22Rv1 (cell line): ENCODE data around the gene RPS6KA1.

Experiments
- ZFX ChIP-seq: fragments of 450-650 bp; IDR thresholded peaks from 2 replicates; pipeline ENCODE4 v1.6.1; 2017; ENCODE audit warnings: antibody characterized with exemption, borderline replicate concordance
- TF ChIP-seq, protein P1 (sequence below): fragments of 450-650 bp; IDR thresholded peaks from 2 replicates; pipeline ENCODE4 v1.5.1; 2017; ENCODE audit warnings: mild to moderate bottlenecking

DNA sequence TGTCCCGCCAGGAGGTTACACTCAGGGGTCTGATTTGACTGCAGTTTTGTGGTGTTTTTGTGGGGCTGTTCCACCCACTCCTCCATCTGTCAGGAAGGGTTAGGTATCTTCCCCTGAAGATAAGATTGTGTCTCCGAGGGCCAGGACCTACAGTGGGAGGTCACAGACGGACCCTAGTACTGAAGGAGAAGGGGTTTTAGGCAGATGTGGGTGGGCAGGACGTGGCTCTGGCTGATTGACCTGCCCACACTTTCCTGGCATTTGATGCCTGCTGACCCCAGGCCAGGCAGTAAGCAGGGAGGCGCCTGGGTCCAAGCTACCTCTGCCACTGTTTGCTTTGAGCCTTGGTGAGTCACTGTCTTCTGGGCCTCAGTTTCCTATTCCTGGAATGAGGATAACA, 13.9 kb downstream of the RPS6KA1 start:
- TF ChIP-seq, protein P1, sequence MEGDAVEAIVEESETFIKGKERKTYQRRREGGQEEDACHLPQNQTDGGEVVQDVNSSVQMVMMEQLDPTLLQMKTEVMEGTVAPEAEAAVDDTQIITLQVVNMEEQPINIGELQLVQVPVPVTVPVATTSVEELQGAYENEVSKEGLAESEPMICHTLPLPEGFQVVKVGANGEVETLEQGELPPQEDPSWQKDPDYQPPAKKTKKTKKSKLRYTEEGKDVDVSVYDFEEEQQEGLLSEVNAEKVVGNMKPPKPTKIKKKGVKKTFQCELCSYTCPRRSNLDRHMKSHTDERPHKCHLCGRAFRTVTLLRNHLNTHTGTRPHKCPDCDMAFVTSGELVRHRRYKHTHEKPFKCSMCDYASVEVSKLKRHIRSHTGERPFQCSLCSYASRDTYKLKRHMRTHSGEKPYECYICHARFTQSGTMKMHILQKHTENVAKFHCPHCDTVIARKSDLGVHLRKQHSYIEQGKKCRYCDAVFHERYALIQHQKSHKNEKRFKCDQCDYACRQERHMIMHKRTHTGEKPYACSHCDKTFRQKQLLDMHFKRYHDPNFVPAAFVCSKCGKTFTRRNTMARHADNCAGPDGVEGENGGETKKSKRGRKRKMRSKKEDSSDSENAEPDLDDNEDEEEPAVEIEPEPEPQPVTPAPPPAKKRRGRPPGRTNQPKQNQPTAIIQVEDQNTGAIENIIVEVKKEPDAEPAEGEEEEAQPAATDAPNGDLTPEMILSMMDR: no peak
- no peak for TF ChIP-seq ZFX
